Measurements from ENCODE around the gene PRND.
"Not testable (repeated sequence)": the region's sequence is repeated elsewhere in the genome, so short reads cannot be mapped to it uniquely, and the experiment has no call there.

DNA sequence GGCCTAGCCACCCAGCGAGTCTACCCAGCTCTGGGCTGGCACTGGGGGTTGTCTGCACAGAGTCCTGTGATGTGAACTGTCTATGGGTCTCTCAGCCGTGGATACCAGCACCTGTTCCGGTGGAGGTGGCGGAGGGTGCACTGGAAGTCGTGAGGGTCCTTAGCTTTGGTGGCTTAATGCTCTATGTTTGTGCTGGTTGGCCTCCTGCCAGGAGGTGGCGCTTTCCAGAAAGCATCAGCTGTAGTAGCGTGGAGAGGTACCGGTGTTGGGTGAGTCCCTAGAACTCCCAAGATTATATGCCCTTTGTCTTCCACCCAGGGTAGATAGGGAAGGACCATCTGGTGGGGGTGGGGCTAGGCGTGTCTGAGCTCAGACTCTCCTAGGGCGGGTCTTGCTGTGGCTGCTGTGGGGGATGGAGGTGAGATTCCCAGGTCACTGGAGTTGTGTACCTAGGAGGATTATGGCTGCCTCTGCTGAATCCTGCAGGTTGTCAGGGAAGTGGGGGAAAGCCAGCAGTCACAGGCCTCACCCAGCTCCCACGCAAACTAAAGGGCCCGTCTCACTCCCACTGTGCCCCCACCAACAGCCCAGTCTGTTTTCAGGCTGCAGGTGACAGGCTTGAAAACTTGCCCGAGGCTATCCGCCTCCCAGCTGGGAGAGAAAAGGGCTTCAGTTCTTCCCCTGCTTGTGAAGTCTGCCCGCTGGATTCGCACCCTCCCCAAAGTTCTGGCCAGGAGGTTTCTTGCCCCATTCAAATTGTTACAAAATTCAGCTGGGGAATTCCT, 37.6 kb downstream of the PRND start:
- not testable (repeated sequence) for TF ChIP-seq POLR2A (IDR thresholded peaks at IDR 0.05; ENCODE audit: low read length); GATA1 (IDR thresholded peaks at IDR 0.05; ENCODE audit: low read depth, low read length)
